ENCODE data around the gene DDX10.
A peak's percentile ranks its signal among the peaks of the same experiment; 100 is the strongest.
"Not testable (repeated sequence)": the region's sequence is repeated elsewhere in the genome, so short reads cannot be mapped to it uniquely, and the experiment has no call there.

Gene DDX10

GRCh38 chr11:108647387-108647700, 17.5 kb upstream of the DDX10 start:
- no peaks in the 10 kb centered on the region for H4K20me1 ChIP-seq (ENCODE audit: insufficient read depth)
- H3K79me2 ChIP-seq (ENCODE audit: insufficient read depth, low read depth), result no peaks in the 10 kb centered on the region
- H2AFZ ChIP-seq (ENCODE audit: low read depth), result no peak overlapping the region
- H3K36me3 ChIP-seq (ENCODE audit: insufficient read depth), result no peaks in the 10 kb centered on the region
- no peak overlapping the region for H3K9ac ChIP-seq
- no peak overlapping the region for H3K4me2 ChIP-seq
- no peaks in the 10 kb centered on the region for H3K4me1 ChIP-seq (ENCODE audit: low read depth, poor library complexity, severe bottlenecking)
- H3K27me3 ChIP-seq (ENCODE audit: insufficient read depth, low read depth), result no peaks in the 10 kb centered on the region
- no peak for TF ChIP-seq CTCF (conservative IDR thresholded peaks at IDR 0.05; ENCODE audit: low read depth, low read length)
- H3K4me3 ChIP-seq (IDR thresholded peaks at IDR 0.05; ENCODE audit: insufficient read depth, low read depth, low read length), result no peak overlapping the region
- no peak overlapping the region for H3K27ac ChIP-seq

GRCh38 chr11:108647701-108648527, 17.0 kb upstream of the DDX10 start:
- Histone ChIP-seq H2AFZ (ENCODE audit: low read depth) (no peak overlapping the region), H3K4me2 (no peak overlapping the region)
- TF ChIP-seq CTCF (conservative IDR thresholded peaks at IDR 0.05; ENCODE audit: low read depth, low read length), result peak; percentile 77

DNA sequence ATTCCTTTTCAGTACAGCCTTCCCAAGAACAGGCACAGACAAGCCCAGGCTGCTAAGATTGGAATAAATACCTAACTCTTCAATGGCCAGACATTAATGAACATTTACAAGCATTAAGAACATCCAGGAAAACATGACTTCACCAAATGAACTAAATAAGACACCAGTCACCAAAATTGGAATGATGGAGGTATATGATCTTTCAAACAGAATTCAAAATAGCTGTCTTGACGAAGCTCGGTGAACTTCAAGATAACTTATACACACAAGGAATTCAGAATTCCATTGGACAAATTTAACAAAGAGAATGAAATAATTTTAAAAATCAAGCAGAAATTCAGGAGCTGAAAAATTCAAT, 16.4 kb upstream of the DDX10 start:
- H3K27ac ChIP-seq, result no peak overlapping the region
- no peaks in the 10 kb centered on the region for H3K4me1 ChIP-seq (ENCODE audit: low read depth, poor library complexity, severe bottlenecking)
- H3K4me3 ChIP-seq (IDR thresholded peaks at IDR 0.05; ENCODE audit: insufficient read depth, low read depth, low read length), result no peak overlapping the region
- no peaks in the 10 kb centered on the region for H3K27me3 ChIP-seq (ENCODE audit: insufficient read depth, low read depth)
- no peak overlapping the region for H3K9ac ChIP-seq
- H4K20me1 ChIP-seq (ENCODE audit: insufficient read depth), result no peaks in the 10 kb centered on the region
- no peak overlapping the region for H2AFZ ChIP-seq (ENCODE audit: low read depth)
- peak; percentile 31 for TF ChIP-seq CTCF (conservative IDR thresholded peaks at IDR 0.05; ENCODE audit: low read depth, low read length)
- no peaks in the 10 kb centered on the region for H3K36me3 ChIP-seq (ENCODE audit: insufficient read depth)
- no peaks in the 10 kb centered on the region for H3K79me2 ChIP-seq (ENCODE audit: insufficient read depth, low read depth)
- no peak overlapping the region for H3K4me2 ChIP-seq

More at GRCh38 chr11:108647701-108648527, 17.0 kb upstream of the DDX10 start:
- no peak overlapping the region for H3K9ac ChIP-seq
- H3K4me3 ChIP-seq (IDR thresholded peaks at IDR 0.05; ENCODE audit: insufficient read depth, low read depth, low read length), result no peak overlapping the region
- H3K4me1 ChIP-seq (ENCODE audit: low read depth, poor library complexity, severe bottlenecking), result no peaks in the 10 kb centered on the region
- H3K27me3 ChIP-seq (ENCODE audit: insufficient read depth, low read depth), result no peaks in the 10 kb centered on the region
- no peaks in the 10 kb centered on the region for H3K79me2 ChIP-seq (ENCODE audit: insufficient read depth, low read depth)
- no peaks in the 10 kb centered on the region for H4K20me1 ChIP-seq (ENCODE audit: insufficient read depth)
- H3K27ac ChIP-seq, result no peak overlapping the region
- no peaks in the 10 kb centered on the region for H3K36me3 ChIP-seq (ENCODE audit: insufficient read depth)

DNA sequence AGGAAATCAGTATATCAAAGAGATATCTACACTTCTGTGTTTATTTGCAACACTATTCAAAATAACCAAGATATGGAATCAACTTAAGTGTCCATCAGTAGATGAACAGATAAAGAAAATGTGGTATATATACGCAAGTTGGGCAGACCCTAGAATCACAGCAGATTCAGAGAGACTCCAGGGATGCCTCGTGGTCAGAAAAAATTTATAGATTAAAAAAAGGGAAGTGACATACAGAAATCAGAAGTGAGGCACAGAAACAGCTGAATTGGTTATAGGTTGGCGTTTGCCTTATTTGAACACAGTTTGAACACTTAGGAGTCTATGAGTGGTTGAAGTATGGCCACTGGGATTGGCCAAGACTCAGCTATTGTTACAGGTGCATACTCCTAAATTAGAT, 10.8 kb upstream of the DDX10 start:
- H3K79me2 ChIP-seq (ENCODE audit: insufficient read depth, low read depth); H3K27me3 ChIP-seq (ENCODE audit: insufficient read depth, low read depth): not testable (repeated sequence)

GRCh38 chr11:108654994-108655631, 9.8 kb upstream of the DDX10 start:
- Histone ChIP-seq H3K4me2 (no peak overlapping the region), H3K4me1 (ENCODE audit: low read depth, poor library complexity, severe bottlenecking) (no peaks in the 10 kb centered on the region), H3K27ac (no peak overlapping the region), H4K20me1 (ENCODE audit: insufficient read depth) (no peaks in the 10 kb centered on the region), H3K79me2 (ENCODE audit: insufficient read depth, low read depth) (no peaks in the 10 kb centered on the region), H3K27me3 (ENCODE audit: insufficient read depth, low read depth) (no peaks in the 10 kb centered on the region), H2AFZ (ENCODE audit: low read depth) (no peak overlapping the region), H3K9ac (no peak overlapping the region), H3K4me3 (IDR thresholded peaks at IDR 0.05; ENCODE audit: insufficient read depth, low read depth, low read length) (no peak overlapping the region), H3K36me3 (ENCODE audit: insufficient read depth) (no peaks in the 10 kb centered on the region)
- peak; percentile 70 for TF ChIP-seq CTCF (conservative IDR thresholded peaks at IDR 0.05; ENCODE audit: low read depth, low read length)

More for the DNA sequence above, 10.8 kb upstream of the DDX10 start:
- H3K4me2 ChIP-seq; H3K4me1 ChIP-seq (ENCODE audit: low read depth, poor library complexity, severe bottlenecking); H3K9ac ChIP-seq; H2AFZ ChIP-seq (ENCODE audit: low read depth); H3K4me3 ChIP-seq (IDR thresholded peaks at IDR 0.05; ENCODE audit: insufficient read depth, low read depth, low read length); H3K27ac ChIP-seq; H3K36me3 ChIP-seq (ENCODE audit: insufficient read depth); H4K20me1 ChIP-seq (ENCODE audit: insufficient read depth): not testable (repeated sequence)
